ENCODE measurements around the gene MEDAG. TPM values are rescaled to one million over a fixed set of nuclear protein-coding genes. Genes with fewer than 3 reads are reported as not detected.

Gene MEDAG
- total and polyA plus RNA-seq, 4 experiments from 2014 or later: 0.29 TPM; not detected in 3

- Histone ChIP-seq H3K36me3 (ENCODE audit: insufficient read depth, low read length) (no peaks in the 10 kb centered on the region), H3K4me1 (ENCODE audit: insufficient read depth, low read length) (no peaks in the 10 kb centered on the region), H3K9me3 (ENCODE audit: control insufficient read depth in 1 of 2, low read length in 2 of 2) (no peaks in the 10 kb centered on the region), H3K27ac (ENCODE audit: low read depth, low read length) (no peak overlapping the region), H3K27me3 (ENCODE audit: insufficient read depth, low read length) (no peaks in the 10 kb centered on the region), H3K4me3 (ENCODE audit: low read length in 2 of 2) (no peak overlapping the region)
- H3K4me3 Mint-ChIP-seq: no peak overlapping the region
- intact Hi-C loops (cut with micrococcal nuclease): no loop called here
- H3K36me3 Mint-ChIP-seq: no peaks in the 10 kb centered on the region
- DNase-seq: no peak
- ChIA-PET CTCF (ENCODE audit: partially characterized antibody) (interaction anchor here (0.9 to 7.7 kb wide), 3 partner anchors 6 to 17 kb away, joined by 3 to 70 read pairs (median 4); no protein-coding TSS in a partner anchor), POLR2A (ENCODE audit: partially characterized antibody) (no interaction called here)
- H3K27me3 Mint-ChIP-seq: peaks cover 4 to 7% of the 10 kb centered on the region in 2 donors
- peaks cover 0 to 6% (median 4%) of the 10 kb centered on the region in 4 donors for H3K4me1 Mint-ChIP-seq
- peak overlapping the region in 1 of 7 donors; percentile 57 for H3K27ac Mint-ChIP-seq
- peaks cover 0 to 2% (median 0%) of the 10 kb centered on the region in 8 donors for H3K9me3 Mint-ChIP-seq
Measured at GRCh38 chr13:30863231-30863630, 42.8 kb upstream of the MEDAG start.

- H3K27me3 ChIP-seq (ENCODE audit: insufficient read depth, low read length): no peaks in the 10 kb centered on the region
- Mint-ChIP-seq H3K9me3 (peaks cover 0 to 2% (median 0%) of the 10 kb centered on the region in 8 donors), H3K36me3 (no peaks in the 10 kb centered on the region), H3K27me3 (peaks cover 4 to 7% of the 10 kb centered on the region in 2 donors), H3K27ac (peak overlapping the region in 1 of 7 donors; percentile 57), H3K4me1 (peaks cover 0 to 6% (median 4%) of the 10 kb centered on the region in 4 donors), H3K4me3 (no peak overlapping the region)
- H3K9me3 ChIP-seq (ENCODE audit: control insufficient read depth in 1 of 2, low read length in 2 of 2): no peaks in the 10 kb centered on the region
- intact Hi-C loops (cut with micrococcal nuclease): no loop called here
- H3K27ac ChIP-seq (ENCODE audit: low read depth, low read length): no peak overlapping the region
- CTCF ChIA-PET (ENCODE audit: partially characterized antibody): interaction anchor here (0.9 to 7.7 kb wide), 3 partner anchors 7 to 17 kb away, joined by 3 to 70 read pairs (median 4); no protein-coding TSS in a partner anchor
- DNase-seq: no peak
- POLR2A ChIA-PET (ENCODE audit: partially characterized antibody): no interaction called here
- H3K36me3 ChIP-seq (ENCODE audit: insufficient read depth, low read length): no peaks in the 10 kb centered on the region
- H3K4me1 ChIP-seq (ENCODE audit: insufficient read depth, low read length): no peaks in the 10 kb centered on the region
- no peak overlapping the region for H3K4me3 ChIP-seq (ENCODE audit: low read length in 2 of 2)
Measured at GRCh38 chr13:30863796-30864195, 42.3 kb upstream of the MEDAG start.

GRCh38 chr13:30864433-30865122 is 41.5 kb upstream of the MEDAG start:
- Mint-ChIP-seq H3K4me3 (no peak overlapping the region), H3K27me3 (peaks cover 4 to 7% of the 10 kb centered on the region in 2 donors), H3K9me3 (peaks cover 0 to 2% (median 0%) of the 10 kb centered on the region in 8 donors), H3K36me3 (no peaks in the 10 kb centered on the region), H3K4me1 (peaks cover 0 to 6% (median 4%) of the 10 kb centered on the region in 4 donors), H3K27ac (no peak overlapping the region)
- Histone ChIP-seq H3K4me3 (ENCODE audit: low read length in 2 of 2) (no peak overlapping the region), H3K4me1 (ENCODE audit: insufficient read depth, low read length) (no peaks in the 10 kb centered on the region), H3K36me3 (ENCODE audit: insufficient read depth, low read length) (no peaks in the 10 kb centered on the region), H3K27ac (ENCODE audit: low read depth, low read length) (no peak overlapping the region), H3K9me3 (ENCODE audit: control insufficient read depth in 1 of 2, low read length in 2 of 2) (no peaks in the 10 kb centered on the region), H3K27me3 (ENCODE audit: insufficient read depth, low read length) (no peaks in the 10 kb centered on the region)
- DNase-seq: no peak
- intact Hi-C loops (cut with micrococcal nuclease): loop anchor here (1.0 kb wide), 2 partner anchors 180 to 185 kb away; no protein-coding TSS in a partner anchor
- CTCF ChIA-PET (ENCODE audit: partially characterized antibody): interaction anchor here (0.7 to 7.7 kb wide), 14 partner anchors 8 to 220 kb away, joined by 3 to 70 read pairs (median 5); no protein-coding TSS in a partner anchor
- POLR2A ChIA-PET (ENCODE audit: partially characterized antibody): interaction anchor here (0.7 kb wide), 1 partner anchor 1017 kb away, joined by 4 read pairs; no protein-coding TSS in a partner anchor

- H3K27ac ChIP-seq (ENCODE audit: low read depth, low read length): no peak overlapping the region
- no peaks in the 10 kb centered on the region for H3K36me3 ChIP-seq (ENCODE audit: insufficient read depth, low read length)
- no peak overlapping the region for H3K4me3 ChIP-seq (ENCODE audit: low read length in 2 of 2)
- H3K27me3 Mint-ChIP-seq: peaks cover 7% of the 10 kb centered on the region in 2 donors
- no peaks in the 10 kb centered on the region for H3K4me1 ChIP-seq (ENCODE audit: insufficient read depth, low read length)
- H3K9me3 Mint-ChIP-seq: peaks cover 0 to 2% (median 0%) of the 10 kb centered on the region in 8 donors
- H3K36me3 Mint-ChIP-seq: no peaks in the 10 kb centered on the region
- H3K9me3 ChIP-seq (ENCODE audit: control insufficient read depth in 1 of 2, low read length in 2 of 2): no peaks in the 10 kb centered on the region
- H3K27me3 ChIP-seq (ENCODE audit: insufficient read depth, low read length): no peaks in the 10 kb centered on the region
- POLR2A ChIA-PET (ENCODE audit: partially characterized antibody): interaction anchor here (0.7 kb wide), 1 partner anchor 1018 kb away, joined by 4 read pairs; no protein-coding TSS in a partner anchor
- intact Hi-C loops (cut with micrococcal nuclease): loop anchor here (1.0 kb wide), 2 partner anchors 179 to 186 kb away; no protein-coding TSS in a partner anchor
- CTCF ChIA-PET (ENCODE audit: partially characterized antibody): interaction anchor here (0.7 to 7.7 kb wide), 17 partner anchors 8 to 750 kb away, joined by 3 to 70 read pairs (median 5); no protein-coding TSS in a partner anchor
- H3K27ac Mint-ChIP-seq: peak overlapping the region in 1 of 7 donors; percentile 90
- H3K4me1 Mint-ChIP-seq: peaks cover 0 to 6% (median 4%) of the 10 kb centered on the region in 4 donors
- DNase-seq: peak in 4 of 5 donors; percentile 37 to 50 (median 44)
- peak overlapping the region in 1 of 8 donors; percentile 1 for H3K4me3 Mint-ChIP-seq
Measured at GRCh38 chr13:30865123-30866049, 40.7 kb upstream of the MEDAG start.

GRCh38 chr13:30866677-30867076 is 39.4 kb upstream of the MEDAG start:
- POLR2A ChIA-PET (ENCODE audit: partially characterized antibody): no interaction called here
- no peak for DNase-seq
- H3K27me3 Mint-ChIP-seq: peaks cover 7 to 10% of the 10 kb centered on the region in 2 donors
- CTCF ChIA-PET (ENCODE audit: partially characterized antibody): interaction anchor here (1.2 to 7.7 kb wide), 5 partner anchors 9 to 19 kb away, joined by 3 to 70 read pairs (median 19); no protein-coding TSS in a partner anchor
- no peak overlapping the region for H3K27ac Mint-ChIP-seq
- no peaks in the 10 kb centered on the region for H3K36me3 ChIP-seq (ENCODE audit: insufficient read depth, low read length)
- H3K4me1 Mint-ChIP-seq: peaks cover 0 to 6% (median 4%) of the 10 kb centered on the region in 4 donors
- H3K4me3 Mint-ChIP-seq: no peak overlapping the region
- no peak overlapping the region for H3K4me3 ChIP-seq (ENCODE audit: low read length in 2 of 2)
- no peaks in the 10 kb centered on the region for H3K36me3 Mint-ChIP-seq
- intact Hi-C loops (cut with micrococcal nuclease): no loop called here
- no peaks in the 10 kb centered on the region for H3K9me3 ChIP-seq (ENCODE audit: control insufficient read depth in 1 of 2, low read length in 2 of 2)
- no peak overlapping the region for H3K27ac ChIP-seq (ENCODE audit: low read depth, low read length)
- H3K4me1 ChIP-seq (ENCODE audit: insufficient read depth, low read length): no peaks in the 10 kb centered on the region
- H3K27me3 ChIP-seq (ENCODE audit: insufficient read depth, low read length): no peaks in the 10 kb centered on the region
- H3K9me3 Mint-ChIP-seq: peaks cover 0 to 2% (median 0%) of the 10 kb centered on the region in 8 donors

GRCh38 chr13:30867089-30867669 is 38.9 kb upstream of the MEDAG start:
- intact Hi-C loops (cut with micrococcal nuclease): no loop called here

More at GRCh38 chr13:30867089-30867669, 38.9 kb upstream of the MEDAG start:
- H3K4me3 Mint-ChIP-seq: no peak overlapping the region
- CTCF ChIA-PET (ENCODE audit: partially characterized antibody): interaction anchor here (0.7 to 7.7 kb wide), 6 partner anchors 9 to 177 kb away, joined by 3 to 70 read pairs (median 11); no protein-coding TSS in a partner anchor
- H3K9me3 ChIP-seq (ENCODE audit: control insufficient read depth in 1 of 2, low read length in 2 of 2): no peaks in the 10 kb centered on the region
- no peaks in the 10 kb centered on the region for H3K36me3 Mint-ChIP-seq
- no peak for DNase-seq
- H3K27ac ChIP-seq (ENCODE audit: low read depth, low read length): no peak overlapping the region
- peaks cover 0 to 6% (median 4%) of the 10 kb centered on the region in 4 donors for H3K4me1 Mint-ChIP-seq
- no peaks in the 10 kb centered on the region for H3K4me1 ChIP-seq (ENCODE audit: insufficient read depth, low read length)
- H3K4me3 ChIP-seq (ENCODE audit: low read length in 2 of 2): no peak overlapping the region
- peaks cover 0 to 2% (median 0%) of the 10 kb centered on the region in 8 donors for H3K9me3 Mint-ChIP-seq
- no peaks in the 10 kb centered on the region for H3K27me3 ChIP-seq (ENCODE audit: insufficient read depth, low read length)
- H3K27me3 Mint-ChIP-seq: peaks cover 7 to 10% of the 10 kb centered on the region in 2 donors
- POLR2A ChIA-PET (ENCODE audit: partially characterized antibody): no interaction called here
- no peak overlapping the region for H3K27ac Mint-ChIP-seq
- H3K36me3 ChIP-seq (ENCODE audit: insufficient read depth, low read length): no peaks in the 10 kb centered on the region
